Neuronal stem cell (in vitro differentiated cells): ENCODE results near the gene PI4K2B.
A peak's percentile ranks its signal among the peaks of the same experiment; 100 is the strongest.

Source experiments
- DNase-seq: peaks from one replicate; pipeline ENCODE4 v3.0.0-alpha.2; 2013; ENCODE audit warnings: low spot score
- H2AFZ ChIP-seq: one replicate; pipeline ENCODE4 v1.6.1; 2013; ENCODE audit warnings: mild to moderate bottlenecking, low read length, inconsistent platforms
- H2AK5ac ChIP-seq: 2 replicates; pipeline ENCODE4 v1.6.1; 2013; ENCODE audit warnings: low read depth, mild to moderate bottlenecking, inconsistent platforms, low read length, moderate library complexity, mixed read lengths
- H2BK120ac ChIP-seq: 2 replicates; pipeline ENCODE4 v1.6.1; 2013; ENCODE audit warnings: low read depth, mild to moderate bottlenecking, inconsistent platforms, low read length, moderate library complexity, mixed read lengths
- H2BK12ac ChIP-seq: one replicate; pipeline ENCODE4 v1.6.1; 2013; ENCODE audit warnings: low read length, inconsistent platforms
- H2BK15ac ChIP-seq: 2 replicates; pipeline ENCODE4 v1.6.1; 2013; ENCODE audit warnings: mild to moderate bottlenecking, low read length, inconsistent platforms, mixed read lengths
- H2BK5ac ChIP-seq: one replicate; pipeline ENCODE4 v1.6.1; 2013; ENCODE audit warnings: inconsistent platforms, mild to moderate bottlenecking, low read length, moderate library complexity
- H3K14ac ChIP-seq: one replicate; pipeline ENCODE4 v1.6.1; 2013; ENCODE audit warnings: low read length, inconsistent platforms
- H3K18ac ChIP-seq: 2 replicates; pipeline ENCODE4 v1.6.1; 2013; ENCODE audit warnings: low read length, inconsistent platforms
- H3K23ac ChIP-seq: 2 replicates; pipeline ENCODE4 v1.6.1; 2013; ENCODE audit warnings: low read depth, mild to moderate bottlenecking, mixed read lengths, low read length, inconsistent platforms; ENCODE audit not compliant: poor library complexity
- H3K27ac ChIP-seq: replicated peaks from 3 replicates; pipeline ENCODE4 v1.5.1; 2013; ENCODE audit warnings: low read length, inconsistent platforms
- H3K27me3 ChIP-seq, 3 experiments: 2 replicates each; pipeline ENCODE4 v1.6.1; 2013; ENCODE audit warnings: low read length in 3 of 3, mild to moderate bottlenecking in 2 of 3, inconsistent platforms in 1 of 3, low read depth in 1 of 3, mixed read lengths in 1 of 3, moderate library complexity in 1 of 3; ENCODE audit not compliant: control insufficient read depth in 3 of 3, insufficient read depth in 3 of 3
- H3K36me3 ChIP-seq, 2 donors: replicated peaks in 1 of 2; 2 replicates each; pipeline ENCODE4 v1.6.1; 2013; ENCODE audit warnings: low read length in 2 of 2; ENCODE audit not compliant: control insufficient read depth in 2 of 2, insufficient read depth in 2 of 2
- H3K4ac ChIP-seq: 2 replicates; pipeline ENCODE4 v1.6.1; 2013; ENCODE audit warnings: inconsistent platforms, mild to moderate bottlenecking, low read length, moderate library complexity
- H3K4me1 ChIP-seq, 2 donors: 1 replicate in 1 of 2; 2 replicates in 1 of 2; pipeline ENCODE4 v1.6.1; 2013; ENCODE audit warnings: low read length in 2 of 2, low read depth in 1 of 2; ENCODE audit not compliant: control insufficient read depth in 2 of 2, insufficient read depth in 1 of 2
- H3K4me2 ChIP-seq: one replicate; pipeline ENCODE4 v1.6.1; 2013; ENCODE audit warnings: mild to moderate bottlenecking, low read length, inconsistent platforms; ENCODE audit not compliant: insufficient read depth, poor library complexity, severe bottlenecking
- H3K4me3 ChIP-seq, 2 donors: 2 replicates each; pipeline ENCODE4 v1.5.1; 2013; ENCODE audit warnings: low read length in 2 of 2, mild to moderate bottlenecking in 2 of 2, inconsistent platforms in 1 of 2, moderate library complexity in 1 of 2
- H3K79me1 ChIP-seq: one replicate; pipeline ENCODE4 v1.6.1; 2013; ENCODE audit warnings: low read depth, mild to moderate bottlenecking, inconsistent platforms, low read length, moderate library complexity
- H3K9ac ChIP-seq: one replicate; pipeline ENCODE4 v1.6.1; 2013; ENCODE audit warnings: mild to moderate bottlenecking, low read depth, low read length, inconsistent platforms; ENCODE audit not compliant: poor library complexity
- H3K9me3 ChIP-seq, 2 donors: replicated peaks in 1 of 2; 2 replicates each; pipeline versions ENCODE3 to v1.6.1; 2013; ENCODE audit warnings: low read length in 2 of 2, mild to moderate bottlenecking in 2 of 2, inconsistent platforms in 1 of 2, low read depth in 1 of 2, mixed read lengths in 1 of 2, moderate library complexity in 1 of 2; ENCODE audit not compliant: control insufficient read depth in 2 of 2, insufficient read depth in 1 of 2
- H4K8ac ChIP-seq: one replicate; pipeline ENCODE4 v1.6.1; 2013; ENCODE audit warnings: low read depth, mild to moderate bottlenecking, inconsistent platforms, low read length, moderate library complexity
- H4K91ac ChIP-seq: one replicate; pipeline ENCODE4 v1.6.1; 2013; ENCODE audit warnings: low read length, low read depth, mild to moderate bottlenecking, inconsistent platforms; ENCODE audit not compliant: poor library complexity
- WGBS, 2 donors: extraction: QIAGEN DNeasy Blood & Tissue Kit; methylation state at CpG; one replicate each; pipeline ENCODE4 v1.1.7; 2013; ENCODE audit warnings: missing lambda C conversion rate in 2 of 2, mixed read lengths in 1 of 2; ENCODE audit not compliant: insufficient read length in 2 of 2, insufficient replicate concordance in 1 of 2; ENCODE audit errors: extremely low coverage in 2 of 2; 5-methylcytosine and 5-hydroxymethylcytosine counted together

PI4K2B gene

DNA sequence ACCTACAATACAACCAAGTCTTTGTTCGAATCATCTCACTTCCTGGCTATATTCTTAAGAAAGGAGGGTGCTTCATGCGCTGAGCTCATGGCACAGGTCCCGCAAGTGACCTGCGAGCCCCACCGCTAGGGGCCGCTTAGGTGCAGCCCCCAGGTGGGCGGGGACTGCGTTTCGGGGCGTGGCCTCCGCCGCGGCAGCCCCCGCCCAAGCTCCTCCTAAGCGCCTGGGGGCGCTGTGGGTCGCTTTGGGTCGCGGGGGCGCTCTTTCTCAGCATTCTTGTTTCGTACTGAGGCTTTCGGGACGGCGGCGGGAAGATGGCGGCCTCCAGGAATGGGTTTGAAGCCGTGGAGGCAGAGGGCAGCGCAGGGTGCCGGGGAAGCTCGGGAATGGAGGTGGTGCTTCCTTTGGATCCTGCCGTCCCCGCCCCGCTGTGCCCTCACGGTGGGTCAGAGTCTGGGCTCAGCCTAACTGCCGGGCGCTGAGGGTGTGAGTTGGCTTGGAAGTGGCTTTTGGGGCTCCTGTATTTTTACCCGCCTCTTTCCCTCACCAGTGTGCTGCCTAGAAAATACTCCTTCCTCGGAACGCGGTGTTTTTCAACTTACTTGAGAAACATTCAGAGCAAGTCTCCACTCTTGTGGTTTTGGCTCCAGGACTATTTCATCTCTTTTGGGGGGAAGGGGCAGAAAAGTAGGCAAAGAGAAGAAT lies 78.8 kb downstream of the PI4K2B start, which contains the start of gene ZCCHC4:
Gene ZCCHC4 (plus strand): TSS at position 279 of the 705 bp plus-strand sequence. CDS start 36 bp downstream, at position 315.
- Histone ChIP-seq H3K18ac (peak within 1 kb of the TSS; percentile 93), H3K27me3 (no peaks in the 10 kb centered on the region), H2BK5ac (no peak within 1 kb of the TSS), H3K4ac (no peak within 1 kb of the TSS), H3K14ac (no peak within 1 kb of the TSS), H3K4me3 (peak within 1 kb of the TSS; percentile 80 to 88), H3K36me3 (peaks cover 0 to 28% of the 10 kb centered on the region in 2 donors), H3K79me1 (peaks cover 3% of the 10 kb centered on the region), H2BK120ac (no peak within 1 kb of the TSS), H3K27ac (peak within 1 kb of the TSS; percentile 68), H3K4me2 (peak within 1 kb of the TSS; percentile 58), H3K23ac (peak within 1 kb of the TSS; percentile 45), H2AK5ac (no peak within 1 kb of the TSS), H3K4me1 (peaks cover 0 to 2% of the 10 kb centered on the region in 2 donors), H2AFZ (peak within 1 kb of the TSS; percentile 88), H4K8ac (no peak within 1 kb of the TSS), H3K9me3 (no peaks in the 10 kb centered on the region), H4K91ac (no peak within 1 kb of the TSS), H3K9ac (peak within 1 kb of the TSS; percentile 93), H2BK15ac (no peak within 1 kb of the TSS), H2BK12ac (no peak within 1 kb of the TSS)
- peak; percentile 90 for DNase-seq
- WGBS, 2 donors: no CpG with 5 or more reads among the region's 40 CpGs

DNA sequence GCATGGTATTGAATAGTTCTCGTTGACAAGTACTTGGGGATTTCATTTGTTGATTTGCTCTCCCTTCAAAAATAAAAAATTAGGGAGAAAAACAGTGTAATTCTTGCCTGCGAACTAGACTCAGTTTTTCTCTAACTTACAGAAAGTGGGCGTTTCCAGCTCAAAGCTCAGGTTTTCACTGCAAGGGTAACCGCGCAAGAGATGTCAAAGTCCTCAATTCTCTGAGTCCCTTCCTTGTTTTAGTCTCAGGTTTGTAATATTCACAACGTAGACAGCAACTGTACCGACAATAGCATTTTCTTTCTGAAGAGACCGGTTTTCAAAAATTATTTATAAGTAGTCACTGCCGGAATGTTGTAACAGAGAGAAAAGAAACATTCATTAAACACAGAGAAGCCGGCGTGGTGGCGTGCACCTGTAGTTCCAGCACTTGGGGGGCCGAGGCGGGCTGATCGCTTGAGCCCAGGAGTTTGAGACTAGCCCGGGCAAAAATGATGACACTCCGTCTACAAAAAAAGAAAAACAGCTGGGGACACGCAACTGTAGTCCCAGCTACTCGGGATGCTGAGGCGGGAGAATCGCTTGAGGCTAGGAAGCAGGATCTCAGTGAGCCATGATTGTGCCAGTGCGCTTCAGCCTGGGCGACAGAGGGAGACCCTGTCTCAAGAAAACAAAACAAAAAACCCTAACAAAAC lies 79.5 kb downstream of the PI4K2B start:
- Histone ChIP-seq H3K18ac (no peak overlapping the region), H3K79me1 (peaks cover 3% of the 10 kb centered on the region), H3K4ac (no peak overlapping the region), H3K23ac (no peak overlapping the region), H3K36me3 (peaks cover 0 to 34% of the 10 kb centered on the region in 2 donors), H2AK5ac (no peak overlapping the region), H4K91ac (no peak overlapping the region), H3K4me2 (peak overlapping the region; percentile 58), H3K4me3 (peak overlapping the region; percentile 80 to 88), H3K27ac (no peak overlapping the region), H2BK15ac (no peak overlapping the region), H2BK5ac (no peak overlapping the region), H3K4me1 (peaks cover 0 to 2% of the 10 kb centered on the region in 2 donors), H3K9me3 (no peaks in the 10 kb centered on the region), H2AFZ (peak overlapping the region; percentile 88), H3K27me3 (no peaks in the 10 kb centered on the region), H4K8ac (no peak overlapping the region), H3K14ac (no peak overlapping the region), H2BK120ac (no peak overlapping the region), H2BK12ac (no peak overlapping the region), H3K9ac (peak overlapping the region; percentile 93)
- WGBS, 2 donors: no CpG with 5 or more reads among the region's 23 CpGs
- DNase-seq: no peak

DNA sequence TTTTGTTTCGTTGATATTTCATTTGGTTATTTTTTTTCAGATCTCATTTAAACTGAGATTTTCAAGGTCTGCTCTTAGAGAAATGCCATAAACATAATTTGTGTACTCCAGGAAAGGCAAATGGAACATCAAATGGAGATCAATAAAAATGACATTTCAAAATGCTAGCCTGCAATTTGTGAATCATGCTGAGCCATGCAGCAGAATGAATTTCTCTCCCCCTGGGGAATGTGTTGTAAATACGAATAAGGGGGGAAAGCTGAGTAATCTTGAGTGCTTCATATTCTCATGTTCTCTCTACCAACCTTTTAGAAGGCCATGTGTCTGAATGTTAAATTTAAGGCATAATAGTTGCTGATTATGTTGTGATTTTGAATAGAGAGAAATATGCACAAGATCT lies 86.5 kb downstream of the PI4K2B start:
- H3K4ac ChIP-seq: no peak overlapping the region
- no peak overlapping the region for H3K14ac ChIP-seq
- H3K9ac ChIP-seq: no peak overlapping the region
- H3K4me1 ChIP-seq: no peaks in the 10 kb centered on the region
- no peak overlapping the region for H2BK12ac ChIP-seq
- no peak for DNase-seq
- H2AFZ ChIP-seq: no peak overlapping the region
- H3K23ac ChIP-seq: no peak overlapping the region
- no CpG with 5 or more reads among the region's 2 CpGs for WGBS, 2 donors
- no peak overlapping the region for H4K8ac ChIP-seq
- H3K79me1 ChIP-seq: no peaks in the 10 kb centered on the region
- no peak overlapping the region for H4K91ac ChIP-seq
- H3K9me3 ChIP-seq: no peaks in the 10 kb centered on the region
- no peak overlapping the region for H2BK5ac ChIP-seq
- H3K36me3 ChIP-seq: peaks cover 0 to 52% of the 10 kb centered on the region in 2 donors
- no peaks in the 10 kb centered on the region for H3K27me3 ChIP-seq
- no peak overlapping the region for H3K4me2 ChIP-seq
- H2BK120ac ChIP-seq: no peak overlapping the region
- no peak overlapping the region for H3K18ac ChIP-seq
- H3K4me3 ChIP-seq: no peak overlapping the region
- H2AK5ac ChIP-seq: no peak overlapping the region
- H3K27ac ChIP-seq: no peak overlapping the region
- no peak overlapping the region for H2BK15ac ChIP-seq

DNA sequence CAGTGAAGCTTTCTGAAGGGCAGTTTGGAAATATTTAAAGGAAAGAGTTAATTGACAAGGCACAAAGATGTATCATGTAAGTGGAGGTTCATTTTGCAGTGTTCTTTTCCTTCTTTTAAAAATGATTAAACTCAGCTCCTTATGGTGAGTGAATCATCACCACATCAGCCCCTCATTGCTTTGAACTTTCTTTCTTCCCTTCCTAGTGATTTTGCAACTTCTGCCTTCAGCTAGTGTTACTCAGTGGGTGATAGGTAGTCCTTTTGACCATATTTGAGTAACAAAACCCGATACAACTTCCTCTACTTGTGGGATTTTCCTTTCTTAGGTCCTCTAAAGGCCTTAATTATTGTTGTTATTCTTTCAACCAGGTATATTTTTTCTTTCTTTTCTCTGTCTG lies 86.9 kb downstream of the PI4K2B start:
- no peaks in the 10 kb centered on the region for H3K27me3 ChIP-seq
- H2BK120ac ChIP-seq: no peak overlapping the region
- H3K4me1 ChIP-seq: no peaks in the 10 kb centered on the region
- no peaks in the 10 kb centered on the region for H3K79me1 ChIP-seq
- H3K9me3 ChIP-seq: no peaks in the 10 kb centered on the region
- H4K91ac ChIP-seq: no peak overlapping the region
- H3K4ac ChIP-seq: no peak overlapping the region
- no peak overlapping the region for H3K9ac ChIP-seq
- no peak overlapping the region for H3K4me2 ChIP-seq
- no peak overlapping the region for H2BK15ac ChIP-seq
- no peak overlapping the region for H3K18ac ChIP-seq
- DNase-seq: no peak
- H3K14ac ChIP-seq: no peak overlapping the region
- H3K36me3 ChIP-seq: peaks cover 0 to 48% of the 10 kb centered on the region in 2 donors
- no peak overlapping the region for H2AK5ac ChIP-seq
- no CpG with 5 or more reads among the region's 1 CpG for WGBS, 2 donors
- H3K23ac ChIP-seq: no peak overlapping the region
- H2AFZ ChIP-seq: no peak overlapping the region
- H3K4me3 ChIP-seq: no peak overlapping the region
- no peak overlapping the region for H2BK12ac ChIP-seq
- H2BK5ac ChIP-seq: no peak overlapping the region
- H4K8ac ChIP-seq: no peak overlapping the region
- no peak overlapping the region for H3K27ac ChIP-seq
